GM12872 (cell line): ENCODE results near the gene SUGT1.

ENCODE experiments used
- CTCF ChIP-seq: IDR thresholded peaks from 3 replicates; pipeline ENCODE4 v1.5.1; 2011; ENCODE audit warnings: low read depth, mild to moderate bottlenecking, low read length, moderate library complexity; ENCODE audit not compliant: insufficient read depth

The SUGT1 gene

GRCh38 chr13:52723181-52723580, 70.5 kb downstream of the SUGT1 start:
- no peak for TF ChIP-seq CTCF

DNA sequence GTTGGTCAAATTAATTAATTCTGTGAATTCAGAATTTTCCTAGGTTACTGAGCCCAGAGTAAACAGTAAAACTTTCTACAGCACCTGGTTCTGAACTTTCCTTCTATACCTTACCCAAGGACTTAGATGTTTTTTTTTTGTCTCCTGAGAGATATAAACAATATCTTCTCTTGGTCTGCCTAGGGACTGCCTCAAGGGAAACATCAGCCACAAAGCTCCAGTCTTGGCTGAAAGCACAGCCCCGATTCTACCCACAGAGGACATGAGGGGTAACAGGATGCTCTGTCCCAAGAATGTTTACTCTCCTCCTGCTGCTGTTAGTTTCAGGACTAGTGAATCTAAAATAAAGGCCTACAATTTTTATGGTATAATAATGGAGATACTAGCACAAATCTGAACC, 72.7 kb downstream of the SUGT1 start:
- TF ChIP-seq CTCF: no peak

GRCh38 chr13:52726258-52726657, 73.6 kb downstream of the SUGT1 start:
- TF ChIP-seq CTCF: no peak

DNA sequence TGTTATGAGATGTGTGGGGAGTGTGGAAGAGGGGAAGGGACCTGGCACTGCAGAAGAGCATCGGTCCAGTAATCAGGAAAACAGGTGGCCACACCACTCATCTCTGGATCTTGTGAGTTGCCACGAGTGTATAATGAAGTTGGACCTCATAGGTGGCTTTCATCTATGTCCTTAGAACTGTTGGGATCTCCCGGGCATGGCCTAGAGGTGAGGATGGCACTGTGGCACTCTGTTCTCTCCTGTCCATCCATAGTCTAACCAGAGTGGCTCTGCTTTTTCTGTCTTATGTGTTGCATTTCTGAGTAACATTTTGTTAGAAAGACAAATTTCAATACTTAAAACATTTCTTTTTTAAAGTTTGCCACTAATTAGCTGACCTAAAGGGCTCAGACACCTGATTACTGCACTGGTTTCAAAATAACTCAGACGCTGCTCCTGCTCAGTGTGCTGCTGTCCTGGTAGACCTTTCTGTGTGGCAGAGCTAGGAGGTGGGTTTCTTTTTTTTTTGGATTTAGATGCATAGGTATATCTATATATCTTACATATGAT, 81.5 kb downstream of the SUGT1 start:
- TF ChIP-seq CTCF: no peak

DNA sequence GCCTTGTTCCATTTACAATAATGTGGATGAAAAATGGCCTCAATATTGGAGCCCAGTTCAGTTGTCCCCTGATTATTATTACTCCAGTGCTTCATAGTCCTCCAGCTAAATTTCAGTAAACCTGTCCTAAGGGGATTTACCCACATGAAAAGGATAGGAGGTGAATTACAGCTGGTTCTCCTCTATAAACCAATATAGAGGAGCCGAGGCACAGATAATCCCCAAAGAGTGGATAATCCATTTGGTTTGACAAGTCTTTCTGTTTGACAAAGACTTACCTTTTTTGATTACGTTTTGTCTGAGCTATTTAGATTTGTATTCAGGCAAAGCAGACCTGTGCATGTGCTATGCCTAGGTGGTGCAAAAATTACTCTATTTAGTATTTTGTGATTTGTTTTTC, 84.3 kb downstream of the SUGT1 start:
- no peak for TF ChIP-seq CTCF

- TF ChIP-seq CTCF: no peak
Measured at GRCh38 chr13:52737451-52737850, 84.8 kb downstream of the SUGT1 start.

DNA sequence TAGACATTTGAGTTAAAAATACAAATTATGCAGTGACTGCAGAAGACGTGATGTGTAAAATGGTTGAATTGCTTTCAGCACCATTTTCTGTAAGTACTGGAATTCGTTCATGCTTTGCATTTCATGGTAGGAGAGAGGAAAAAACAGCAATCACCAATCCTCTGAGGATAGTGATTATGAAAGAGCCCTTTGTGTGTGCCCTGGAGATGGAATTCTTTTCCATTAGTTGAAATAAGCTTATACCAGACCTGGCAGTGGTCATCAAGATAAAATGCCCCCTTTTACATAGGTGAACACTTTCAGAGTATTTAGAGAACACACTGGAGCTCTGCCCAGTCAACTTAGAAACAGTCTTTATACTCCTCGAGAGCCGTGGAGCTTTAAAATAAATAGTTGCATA, 85.3 kb downstream of the SUGT1 start:
- TF ChIP-seq CTCF: no peak
